Kidney (tissue), 14 donors: ENCODE measurements around the gene RARRES1. TPM values are rescaled to one million over a fixed set of nuclear protein-coding genes. Genes with fewer than 3 reads are reported as not detected.

ENCODE experiments used
- DNase-seq, 5 donors: peaks; one replicate each; pipeline ENCODE4 v3.0.0-alpha.2; 2013 to 2020
- FAIRE-seq: peaks from 2 replicates; lab custom pipeline; 2012; peaks lifted over from hg19 to GRCh38; lab: Jason Lieb, UNC
- H3K27ac ChIP-seq, 2 donors: one replicate each; pipeline ENCODE4 v1.7.0; 2013; ENCODE audit warnings: low read depth in 2 of 2, low read length in 2 of 2, inconsistent platforms in 1 of 2
- H3K27me3 ChIP-seq: one replicate; pipeline ENCODE4 v1.7.1; 2013; ENCODE audit warnings: low read length, inconsistent platforms; ENCODE audit not compliant: control insufficient read depth, insufficient read depth
- H3K36me3 ChIP-seq, 3 donors: one replicate each; pipeline versions ENCODE4 v1.7.0 to v1.7.1; 2013; ENCODE audit warnings: low read length in 3 of 3, control low read depth in 1 of 3, inconsistent platforms in 1 of 3; ENCODE audit not compliant: insufficient read depth in 3 of 3, control insufficient read depth in 2 of 3
- H3K4me1 ChIP-seq, 3 donors: one replicate each; pipeline versions ENCODE4 v1.7.0 to v1.7.1; 2013; ENCODE audit warnings: low read length in 3 of 3, inconsistent platforms in 1 of 3, low read depth in 1 of 3; ENCODE audit not compliant: control insufficient read depth in 2 of 3, insufficient read depth in 2 of 3
- H3K4me3 ChIP-seq, 3 donors: one replicate each; pipeline versions ENCODE4 v1.7.0 to v1.8.1; 2013; ENCODE audit warnings: low read length in 3 of 3, control low read depth in 1 of 3, inconsistent platforms in 1 of 3
- H3K9ac ChIP-seq, 3 donors: one replicate each; pipeline versions ENCODE4 v1.7.0 to v1.7.1; 2013; ENCODE audit warnings: low read length in 3 of 3, control low read depth in 1 of 3, inconsistent platforms in 1 of 3
- H3K9me3 ChIP-seq, 3 donors: one replicate each; pipeline versions ENCODE4 v1.7.0 to v1.7.1; 2013; ENCODE audit warnings: low read length in 3 of 3, control low read depth in 1 of 3, inconsistent platforms in 1 of 3; ENCODE audit not compliant: control insufficient read depth in 2 of 3, insufficient read depth in 1 of 3
- CTCF ChIP-seq: IDR thresholded peaks from 3 replicates; pipeline ENCODE4 v1.5.1; 2012; ENCODE audit warnings: mild to moderate bottlenecking, moderate library complexity, borderline replicate concordance; ENCODE audit not compliant: insufficient read depth; ENCODE audit errors: extremely low read depth
- intact Hi-C: fragments of 100-400 bp; cut with DNase I; formaldehyde crosslinking; loops from one replicate; pipeline ENCODE4 v1.11.1; 2022
- polyA plus RNA-seq: library from polyadenylated mRNA; stranded (reverse); fragments of 350-450 nt; fragmentation: Illumina TruSeq; extraction: RNeasy Lipid Tissue Mini Kit (QIAGEN cat#74804); gene quantifications from one replicate; pipeline ENCODE4 v1.2.3, GENCODE V29; 2014; ENCODE audit warnings: low read depth, low replicate concordance; ENCODE audit not compliant: insufficient read depth
- total RNA-seq: library from RNA; stranded (reverse); fragmentation: NEBNext Ultra II Directional; extraction: Animal tissue kit (Norgen Biotek cat#: 25700); gene quantifications from one replicate; pipeline ENCODE4 v1.2.1, GENCODE V29; 2021
- donor health status: control.
- donor health status: control.
- donor health status: control.
- donor health status: control.
- donor health status: control.
- donor health status: DM: yes; HTN: yes; CAD: no.
- donor health status: Normal renal cell carcinoma (clear cell type).

Gene RARRES1
- total and polyA plus RNA-seq, 2 donors from 2014 or later: 10.3 to 94.0 TPM

GRCh38 chr3:158744567-158745288 is 12.5 kb upstream of the RARRES1 start:
- DNase-seq (no peak), FAIRE-seq (no peak)
- Histone ChIP-seq H3K9ac (no peak overlapping the region), H3K36me3 (peaks cover 0 to 6% (median 0%) of the 10 kb centered on the region in 3 donors), H3K27ac (no peak overlapping the region), H3K4me3 (no peak overlapping the region), H3K27me3 (no peaks in the 10 kb centered on the region), H3K9me3 (no peaks in the 10 kb centered on the region), H3K4me1 (peaks cover 0 to 4% (median 0%) of the 10 kb centered on the region in 3 donors)
- intact Hi-C loops: no loop called here
- no peak for TF ChIP-seq CTCF

GRCh38 chr3:158743664-158744566 is 11.7 kb upstream of the RARRES1 start:
- H3K27me3 ChIP-seq: no peaks in the 10 kb centered on the region
- FAIRE-seq (no peak), DNase-seq (no peak)
- intact Hi-C loops: no loop called here
- no peak overlapping the region for H3K27ac ChIP-seq
- peaks cover 0 to 6% (median 0%) of the 10 kb centered on the region in 3 donors for H3K36me3 ChIP-seq
- TF ChIP-seq CTCF: no peak
- H3K9ac ChIP-seq: no peak overlapping the region
- H3K9me3 ChIP-seq: no peaks in the 10 kb centered on the region
- no peaks in the 10 kb centered on the region for H3K4me1 ChIP-seq
- H3K4me3 ChIP-seq: no peak overlapping the region

- intact Hi-C loops: no loop called here
- no peak overlapping the region for H3K9ac ChIP-seq
- TF ChIP-seq CTCF: no peak
- no peak for DNase-seq
- no peaks in the 10 kb centered on the region for H3K27me3 ChIP-seq
- H3K27ac ChIP-seq: no peak overlapping the region
- H3K36me3 ChIP-seq: peaks cover 0 to 6% (median 0%) of the 10 kb centered on the region in 3 donors
- no peak for FAIRE-seq
- no peak overlapping the region for H3K4me3 ChIP-seq
- H3K4me1 ChIP-seq: no peaks in the 10 kb centered on the region
- no peaks in the 10 kb centered on the region for H3K9me3 ChIP-seq
These were observed 10.8 kb upstream of the RARRES1 start for GRCh38 chr3:158742871-158743663.
